Stimulated activated CD8-positive, alpha-beta memory T cell treated with anti-CD3 and anti-CD28 coated beads, Interleukin-12 subunit alpha, Interleukin-12 subunit beta, amount 100 ng/mL, for 1 hour (primary cell): Measurements from ENCODE around the gene ST3GAL4.

ENCODE experiments used
- DNase-seq: peaks from one replicate; pipeline ENCODE4 v3.0.0-alpha.2; 2020; ENCODE audit warnings: low read depth

ST3GAL4 gene

DNA sequence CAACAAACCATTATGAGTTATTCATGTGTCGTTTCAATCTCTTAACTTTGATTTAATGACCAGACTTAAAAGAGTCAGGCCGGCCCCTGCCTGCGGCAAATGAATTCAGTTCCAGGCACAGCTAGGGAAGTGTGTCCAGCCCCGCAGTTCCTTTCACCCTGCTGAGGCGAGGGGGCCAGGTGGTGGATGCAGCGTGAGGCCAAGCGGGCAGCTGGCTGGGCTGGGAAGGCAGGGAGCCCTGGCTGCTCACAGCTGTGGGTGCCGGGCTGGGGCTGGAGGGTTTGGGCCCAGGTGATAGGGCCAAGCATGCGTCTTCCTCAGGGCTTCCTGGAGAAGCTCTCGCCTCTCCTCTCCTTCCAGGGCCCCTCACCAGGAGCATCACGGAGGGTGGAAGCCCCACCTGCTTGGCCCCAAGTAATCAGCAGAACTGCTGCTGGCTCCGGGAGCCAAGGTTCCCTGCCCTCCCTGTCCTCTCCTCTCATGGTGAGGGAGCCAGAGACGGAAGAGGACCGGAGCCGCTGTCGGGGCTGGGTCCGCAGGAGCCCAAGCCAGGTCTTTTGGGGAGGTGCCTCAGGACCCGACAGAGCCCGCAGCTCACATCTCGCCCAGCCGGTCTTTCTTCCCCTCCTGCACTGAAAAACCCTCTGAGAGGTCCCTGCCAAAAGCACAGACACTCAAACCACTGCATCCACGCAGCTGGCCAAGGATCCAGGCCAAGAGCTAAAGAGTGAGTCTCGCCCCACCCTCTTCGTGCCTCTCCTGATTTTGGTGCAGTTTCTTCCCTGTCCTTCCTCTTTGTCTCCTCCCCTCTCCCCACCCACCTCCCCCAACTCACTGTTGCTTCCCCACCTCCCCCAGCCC is 97.0 kb downstream of the ST3GAL4 start:
- no peak for DNase-seq

DNA sequence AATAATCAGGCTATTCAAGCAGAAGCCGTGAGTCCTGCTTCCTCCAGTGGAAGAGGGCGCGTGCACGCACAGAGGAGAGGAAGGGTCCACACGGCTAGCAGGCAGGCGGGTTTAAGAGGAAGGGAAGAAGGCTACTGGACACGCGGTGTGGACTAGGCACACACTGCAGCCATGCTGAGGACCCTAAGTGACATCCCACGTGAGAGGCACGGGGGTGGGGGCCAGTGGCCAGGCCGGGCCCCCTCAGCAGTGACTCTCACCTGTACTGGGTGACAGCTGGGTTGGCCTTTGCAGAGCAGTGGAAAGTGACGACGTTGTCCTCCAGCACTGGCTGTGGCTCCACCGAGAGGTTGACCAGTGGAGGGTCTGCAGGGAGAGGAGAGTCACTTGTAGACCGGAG is 100.6 kb downstream of the ST3GAL4 start:
- no peak for DNase-seq

DNA sequence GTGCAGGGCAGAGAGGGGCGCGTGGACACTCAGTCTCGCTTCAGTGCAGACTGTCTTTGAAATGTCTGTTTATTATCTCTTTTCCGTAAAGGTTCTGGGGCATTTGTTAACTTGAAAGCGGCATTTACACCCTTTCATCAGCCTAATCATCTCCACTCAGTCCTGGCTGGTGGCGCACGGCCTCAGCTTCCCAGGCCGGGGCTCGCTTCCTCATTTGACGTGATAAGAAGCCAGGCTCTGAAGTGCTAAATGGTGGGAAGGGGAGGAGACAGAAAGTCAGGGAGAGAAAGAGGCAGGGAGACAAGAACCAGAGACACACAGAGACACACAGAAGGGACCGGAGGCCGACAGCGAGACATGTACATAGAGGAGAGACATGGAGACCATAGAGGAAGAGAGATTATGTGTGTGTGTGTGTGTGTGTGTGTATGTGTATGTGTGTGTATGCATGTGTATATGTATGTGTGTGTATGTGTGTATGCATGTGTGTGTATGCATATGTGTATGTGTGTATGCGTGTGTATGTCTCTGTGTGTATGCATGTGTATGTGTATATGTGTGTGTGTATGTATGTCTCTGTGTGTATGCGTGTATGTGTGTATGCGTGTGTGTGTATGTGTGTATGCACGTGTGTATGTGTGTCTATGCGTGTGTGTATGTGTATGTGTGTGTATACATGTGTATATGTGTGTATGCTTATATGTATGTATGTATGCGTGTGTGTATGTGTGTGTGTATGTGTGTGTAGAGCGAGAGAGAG is 101.5 kb downstream of the ST3GAL4 start:
- DNase-seq, result no peak

DNA sequence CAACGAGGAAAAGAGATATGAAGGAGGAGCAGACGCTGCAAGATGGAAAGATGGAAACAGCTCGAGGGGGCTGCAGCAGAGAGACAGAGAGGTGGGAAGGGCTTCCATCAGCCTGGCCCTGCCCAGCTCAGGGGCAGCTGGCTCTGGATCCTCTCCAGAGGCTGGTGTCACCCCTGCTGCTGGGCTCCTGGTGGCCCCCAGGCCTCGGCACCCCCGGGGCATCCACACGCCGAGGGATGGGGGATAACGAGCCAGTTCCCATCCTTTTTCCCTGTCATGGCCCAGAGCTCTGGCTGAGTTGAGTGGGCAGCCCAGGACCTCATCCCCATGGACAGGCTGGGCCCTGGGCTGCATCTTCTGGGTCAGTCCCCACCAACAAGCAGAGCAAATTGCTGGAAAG is 102.3 kb downstream of the ST3GAL4 start:
- DNase-seq, result no peak

DNA sequence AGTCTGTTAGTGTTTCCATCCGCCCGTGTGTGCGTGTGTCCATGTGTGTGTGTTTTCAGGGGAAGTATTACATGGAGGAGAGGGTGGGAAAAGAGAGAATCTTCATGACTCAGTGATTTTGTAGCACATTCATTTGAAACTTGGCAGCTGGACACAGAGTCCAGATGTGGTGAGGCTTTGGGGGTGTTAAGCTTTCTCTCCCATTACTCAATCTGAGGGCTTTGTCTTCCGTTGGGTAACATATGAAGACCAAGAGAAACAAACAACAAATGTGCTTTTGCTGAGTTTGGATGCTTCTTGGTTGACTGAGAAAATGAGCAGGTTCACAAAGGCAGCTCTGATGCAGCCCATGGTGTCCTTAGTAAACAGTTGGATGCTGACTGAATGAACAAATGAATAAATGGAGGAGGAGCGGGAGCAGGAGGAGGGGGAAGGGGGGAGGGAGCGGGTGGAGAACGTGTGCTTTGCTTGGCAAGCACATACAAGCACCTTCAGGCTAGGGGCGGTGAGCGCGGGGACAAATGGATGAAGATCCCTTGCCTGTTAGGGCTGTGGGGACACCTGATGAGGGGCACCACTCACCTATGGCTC is 104.3 kb downstream of the ST3GAL4 start:
- DNase-seq, result no peak

DNA sequence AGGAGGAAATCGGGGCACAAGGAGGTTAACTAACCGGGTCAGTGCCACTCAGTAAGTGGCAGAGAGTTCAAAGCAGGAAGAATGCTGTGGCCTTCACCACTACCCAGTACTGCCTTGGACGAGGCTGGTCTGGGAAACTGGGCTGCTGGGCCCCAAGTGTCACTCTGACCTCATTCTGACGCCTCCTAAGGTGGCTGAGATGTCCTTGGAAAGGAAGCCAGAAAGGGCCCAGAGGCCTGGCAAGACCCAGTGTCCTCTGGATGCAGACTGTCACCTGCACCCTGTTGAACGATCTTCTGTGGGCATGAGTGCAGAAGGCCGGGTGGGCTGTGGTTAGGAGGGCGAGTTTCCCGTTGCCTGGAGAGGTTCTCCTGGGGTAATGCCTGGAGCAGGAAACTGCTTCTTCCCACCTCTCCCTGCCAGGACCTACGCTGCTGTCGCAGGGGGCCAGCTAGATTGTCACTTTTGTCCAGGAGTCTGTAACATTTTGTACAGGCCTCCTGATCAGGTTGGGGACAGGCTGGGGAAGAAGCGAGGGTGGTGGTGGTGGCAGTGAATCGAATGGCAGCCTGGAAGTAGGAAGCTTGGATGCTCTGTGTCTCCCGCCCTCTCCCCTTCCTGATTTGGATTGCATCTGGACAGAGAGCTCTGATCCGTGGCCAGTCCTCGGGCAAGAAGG is 105.1 kb downstream of the ST3GAL4 start:
- no peak for DNase-seq

DNA sequence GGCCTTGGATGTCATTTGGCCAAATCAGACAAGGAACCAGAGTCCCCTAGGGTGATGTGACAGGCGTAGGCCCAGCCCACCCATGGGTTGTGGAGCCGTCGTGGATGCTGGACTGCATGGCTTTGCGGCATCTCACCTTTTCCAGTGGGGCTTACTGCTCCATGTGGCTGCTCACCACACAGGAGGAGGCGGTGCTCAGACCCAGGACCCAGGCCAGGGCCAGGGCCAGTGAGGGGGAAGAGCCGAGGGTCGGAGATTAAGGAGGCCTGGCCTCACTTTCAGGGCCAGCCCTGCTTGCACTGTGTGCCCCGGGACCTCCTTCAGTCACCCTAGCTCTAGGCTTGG is 105.6 kb downstream of the ST3GAL4 start:
- DNase-seq, result no peak

DNA sequence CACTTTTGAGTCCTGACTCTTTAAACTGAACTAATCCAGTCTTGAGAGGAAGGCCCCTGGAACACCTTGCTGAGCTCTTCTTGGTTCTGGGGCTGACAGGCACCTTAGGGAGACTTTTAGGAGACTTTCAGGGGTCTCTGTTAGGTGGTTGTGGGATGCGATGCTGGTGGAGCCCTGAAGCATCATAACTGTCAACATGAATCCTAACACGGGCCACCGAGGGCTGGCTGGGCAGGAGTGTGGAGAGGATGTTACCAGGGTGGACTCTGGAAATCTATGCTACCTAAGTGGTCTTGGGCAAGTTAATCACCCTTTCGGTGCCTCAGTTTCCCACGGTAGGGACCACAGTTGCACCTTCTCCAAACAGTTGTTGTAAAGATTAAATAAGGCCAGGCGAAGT is 106.5 kb downstream of the ST3GAL4 start:
- DNase-seq, result no peak

DNA sequence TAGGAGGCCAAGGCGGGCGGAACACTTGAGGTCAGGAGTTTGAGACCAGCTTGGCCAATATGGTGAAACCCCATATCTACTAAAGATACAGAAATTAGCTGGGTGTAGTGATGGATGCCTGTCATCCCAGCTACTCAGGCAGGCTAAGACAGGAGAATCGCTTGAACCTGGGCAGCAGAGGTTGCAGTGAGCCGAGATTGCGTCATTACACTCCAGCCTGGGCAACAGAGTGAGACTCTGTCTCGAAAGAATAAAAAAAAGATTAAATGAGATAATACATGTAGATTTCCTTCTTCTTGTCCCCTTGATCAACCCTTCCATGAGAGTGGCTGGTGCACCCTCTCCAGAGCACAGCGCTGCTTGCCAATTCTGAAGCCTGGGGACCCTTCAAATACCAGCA is 106.9 kb downstream of the ST3GAL4 start:
- no peak for DNase-seq
